GM23338 (cell line): ENCODE measurements around the gene DSCAML1. TPM values are rescaled to one million over a fixed set of nuclear protein-coding genes. Genes with fewer than 3 reads are reported as not detected.
A peak's percentile ranks its signal among the peaks of the same experiment; 100 is the strongest.

Experiments
- ATAC-seq: fragments of 200-7000 bp; cut with Tn5 transposase; 3 replicates; pipeline ENCODE4 v1.9.1; 2020
- DNase-seq: peaks from one replicate; pipeline ENCODE4 v3.0.0-alpha.2; 2015; ENCODE audit warnings: low spot score
- H2AFZ ChIP-seq: fragments of 200-600 bp; sonication (generic); 2 replicates; pipeline ENCODE4 v1.8.0; 2016; ENCODE audit warnings: antibody characterized with exemption, mild to moderate bottlenecking, moderate library complexity
- H3F3A ChIP-seq: fragments of 200-600 bp; sonication (generic); replicated peaks from 2 replicates; pipeline ENCODE4 v1.8.0; 2017; ENCODE audit warnings: antibody characterized with exemption, mixed run types, low read depth
- H3K27ac ChIP-seq: fragments of 200-600 bp; sonication (generic); 2 replicates; pipeline ENCODE4 v1.6.1; 2016; ENCODE audit warnings: low read depth
- H3K27me3 ChIP-seq: fragments of 200-600 bp; sonication (generic); 2 replicates; pipeline ENCODE4 v1.8.0; 2016; ENCODE audit warnings: mild to moderate bottlenecking, mixed run types, moderate library complexity; ENCODE audit not compliant: insufficient read depth
- H3K36me3 ChIP-seq: fragments of 200-600 bp; sonication (generic); 2 replicates; pipeline ENCODE4 v1.8.0; 2016; ENCODE audit warnings: mild to moderate bottlenecking; ENCODE audit not compliant: insufficient read depth
- H3K4me1 ChIP-seq: fragments of 200-600 bp; sonication (generic); 2 replicates; pipeline ENCODE4 v1.8.0; 2016; ENCODE audit warnings: mild to moderate bottlenecking, moderate library complexity; ENCODE audit not compliant: insufficient read depth
- H3K4me2 ChIP-seq: fragments of 200-600 bp; sonication (generic); 2 replicates; pipeline ENCODE4 v1.7.1; 2017; ENCODE audit warnings: mixed run types
- H3K4me3 ChIP-seq: fragments of 200-600 bp; sonication (generic); 2 replicates; pipeline ENCODE4 v1.6.1; 2016; ENCODE audit warnings: mixed run types
- H3K79me2 ChIP-seq: fragments of 200-600 bp; sonication (generic); replicated peaks from 2 replicates; pipeline ENCODE4 v1.8.0; 2017; ENCODE audit warnings: mild to moderate bottlenecking; ENCODE audit not compliant: insufficient read depth
- H3K9me2 ChIP-seq: fragments of 200-600 bp; sonication (generic); 2 replicates; pipeline ENCODE4 v1.8.0; 2017; ENCODE audit not compliant: insufficient read depth
- H4K20me1 ChIP-seq: fragments of 200-600 bp; sonication (generic); replicated peaks from 2 replicates; pipeline ENCODE4 v1.8.0; 2017; ENCODE audit warnings: mild to moderate bottlenecking; ENCODE audit not compliant: insufficient read depth
- H3K27ac Mint-ChIP-seq: 2 replicates; pipeline ENCODE4 v1.8.0; 2020; ENCODE audit warnings: inconsistent platforms, mild to moderate bottlenecking, moderate library complexity, mixed read lengths
- H3K27me3 Mint-ChIP-seq: 3 replicates; pipeline ENCODE4 v1.8.0; 2022; ENCODE audit warnings: low read depth, mild to moderate bottlenecking, moderate library complexity, mixed read lengths, inconsistent platforms; ENCODE audit not compliant: insufficient read depth, poor library complexity
- H3K36me3 Mint-ChIP-seq: 3 replicates; pipeline ENCODE4 v1.8.0; 2021; ENCODE audit warnings: low read depth, mild to moderate bottlenecking, inconsistent platforms, moderate library complexity, mixed read lengths
- H3K4me1 Mint-ChIP-seq: 3 replicates; pipeline ENCODE4 v1.8.0; 2020; ENCODE audit warnings: mild to moderate bottlenecking, inconsistent platforms, mixed read lengths
- H3K4me3 Mint-ChIP-seq: 3 replicates; pipeline ENCODE4 v1.8.0; 2021; ENCODE audit warnings: moderate library complexity, mild to moderate bottlenecking, inconsistent platforms, mixed read lengths
- H3K9me3 Mint-ChIP-seq: 3 replicates; pipeline ENCODE4 v1.8.0; 2020; ENCODE audit warnings: moderate library complexity, mild to moderate bottlenecking, inconsistent platforms, mixed read lengths
- CREB1 ChIP-seq: fragments of 250-450 bp; sonication (Bioruptor Pico); IDR thresholded peaks from 2 replicates; pipeline ENCODE4 v1.5.0; 2020; ENCODE audit warnings: low read depth, mild to moderate bottlenecking, moderate library complexity
- CTCF ChIP-seq, 2 experiments: fragments of 200-600 bp in 1 of 2; sonication (generic) in 1 of 2; conservative IDR thresholded peaks; 2 replicates each; pipeline versions ENCODE4 v1.5.1 to v1.6.1; 2016 to 2017; ENCODE audit warnings: antibody characterized with exemption in 2 of 2, low read depth in 2 of 2, mild to moderate bottlenecking in 2 of 2, moderate library complexity in 1 of 2
- ETS1 ChIP-seq: IDR thresholded peaks from 2 replicates; pipeline ENCODE4 v1.6.1; 2016; ENCODE audit warnings: antibody characterized with exemption
- EZH2 ChIP-seq: fragments of 200-600 bp; sonication (generic); IDR thresholded peaks from one replicate; pipeline ENCODE4 v1.8.0; 2017; ENCODE audit warnings: antibody characterized with exemption, mild to moderate bottlenecking, low read depth; ENCODE audit not compliant: unreplicated experiment
- EZH2phosphoT487 ChIP-seq: fragments of 200-600 bp; sonication (generic); IDR thresholded peaks from one replicate; pipeline ENCODE4 v1.8.1; 2018; ENCODE audit warnings: antibody characterized with exemption; ENCODE audit not compliant: unreplicated experiment
- JUNB ChIP-seq: IDR thresholded peaks from one replicate; pipeline ENCODE4 v1.6.1; 2016; ENCODE audit warnings: antibody characterized with exemption; ENCODE audit not compliant: unreplicated experiment
- NANOG ChIP-seq: IDR thresholded peaks from 2 replicates; pipeline ENCODE4 v1.6.1; 2016; ENCODE audit warnings: antibody characterized with exemption, borderline replicate concordance
- POLR2AphosphoS5 ChIP-seq: IDR thresholded peaks from 2 replicates; pipeline ENCODE4 v1.6.1; 2016; ENCODE audit warnings: antibody characterized with exemption, low read depth
- REST ChIP-seq: IDR thresholded peaks from one replicate; pipeline ENCODE4 v1.6.1; 2018; ENCODE audit warnings: antibody characterized with exemption; ENCODE audit not compliant: unreplicated experiment
- STAT1 ChIP-seq: IDR thresholded peaks from one replicate; pipeline ENCODE4 v1.6.1; 2016; ENCODE audit warnings: antibody characterized with exemption; ENCODE audit not compliant: unreplicated experiment
- ZNF114 ChIP-seq: fragments of 250-450 bp; sonication (Bioruptor Pico); IDR thresholded peaks from 2 replicates; pipeline ENCODE4 v1.5.0; 2020; ENCODE audit warnings: mild to moderate bottlenecking, moderate library complexity
- ZNF331 ChIP-seq: fragments of 250-450 bp; sonication (Bioruptor Pico); IDR thresholded peaks from 2 replicates; pipeline ENCODE4 v1.5.0; 2020; ENCODE audit warnings: low read depth, mild to moderate bottlenecking, moderate library complexity
- ZNF462 ChIP-seq: fragments of 250-450 bp; sonication (Bioruptor Pico); IDR thresholded peaks from 2 replicates; pipeline ENCODE4 v1.5.0; 2020; ENCODE audit warnings: mild to moderate bottlenecking, moderate library complexity
- polyA plus RNA-seq: library from polyadenylated mRNA; unstranded; fragments of >200 nt; fragmentation: Nextera tagmentation; extraction: Ambion mirVana; gene quantifications from 2 replicates; pipeline ENCODE4 v1.2.1, GENCODE V29; 2016
- total RNA-seq: library from RNA; depleted of rRNA; stranded (reverse); fragments of >200 nt; shearing (Covaris generic); gene quantifications from 2 replicates; pipeline ENCODE4 v1.2.3, GENCODE V29; 2014

DSCAML1 gene
- total and polyA plus RNA-seq, 2 experiments from 2014 or later, result 0.17 TPM; not detected in 1

GRCh38 chr11:117425679-117426296, 371.2 kb downstream of the DSCAML1 start:
- Mint-ChIP-seq H3K27ac (no peak overlapping the region), H3K4me1 (peaks cover 34% of the 10 kb centered on the region), H3K9me3 (no peaks in the 10 kb centered on the region), H3K36me3 (no peaks in the 10 kb centered on the region), H3K27me3 (peaks cover 18% of the 10 kb centered on the region), H3K4me3 (no peak overlapping the region)
- Histone ChIP-seq H3K27ac (no peak overlapping the region), H3K4me3 (no peak overlapping the region), H3K27me3 (no peaks in the 10 kb centered on the region), H3F3A (no peaks in the 10 kb centered on the region), H4K20me1 (no peaks in the 10 kb centered on the region), H3K4me1 (peaks cover 8% of the 10 kb centered on the region), H3K4me2 (peak overlapping the region; percentile 65; the same call in 1 of the 2 replicates), H3K36me3 (no peaks in the 10 kb centered on the region), H3K79me2 (no peaks in the 10 kb centered on the region), H3K9me2 (no peaks in the 10 kb centered on the region), H2AFZ (peak overlapping the region; percentile 82; the same call in 1 of the 2 replicates)
- no peak for TF ChIP-seq ZNF114 (CRISPR knock-in tag)
- TF ChIP-seq CREB1, result no peak
- no peak for TF ChIP-seq ZNF331
- no peak for TF ChIP-seq EZH2phosphoT487
- no peak for TF ChIP-seq ZNF462
- no peak for TF ChIP-seq ETS1
- no peak for TF ChIP-seq JUNB
- no peak for TF ChIP-seq REST
- no peak for TF ChIP-seq POLR2AphosphoS5
- TF ChIP-seq EZH2, result no peak
- TF ChIP-seq STAT1, result no peak
- no peak for TF ChIP-seq NANOG
- no peak for TF ChIP-seq CTCF (conservative IDR thresholded peaks at IDR 0.05; ENCODE audit: low read depth in 2 of 2)
- DNase-seq (no peak), ATAC-seq (no peak; the same call in 2 of the 3 replicates)
